HepG2 (cell line): ENCODE measurements around the gene PODXL.

ENCODE experiments used
- EZH2 ChIP-seq: conservative IDR thresholded peaks from 2 replicates; pipeline ENCODE4 v1.6.1; 2012; ENCODE audit warnings: mild to moderate bottlenecking, low read depth, low read length, moderate library complexity
- FOXP1 ChIP-seq, 2 experiments: fragments of 450-650 bp in 1 of 2; IDR thresholded peaks; 2 replicates each; pipeline ENCODE4 v1.6.1; 2017 to 2018; ENCODE audit warnings: antibody characterized with exemption in 1 of 2
- GTF3A ChIP-seq: sonication (generic); formaldehyde crosslinking; conservative IDR thresholded peaks from 2 replicates; pipeline ENCODE4 v1.4.0; 2020; ENCODE audit warnings: mild to moderate bottlenecking, missing genetic modification reagents
- HNRNPH1 ChIP-seq: fragments of 200-400 bp; formaldehyde crosslinking; optimal IDR thresholded peaks from 2 replicates; pipeline ENCODE3; 2017; ENCODE audit warnings: mild to moderate bottlenecking, low read depth, low read length
- JUNB ChIP-seq: sonication (generic); formaldehyde crosslinking; IDR thresholded peaks from 2 replicates; pipeline ENCODE4 v1.8.0; 2022; ENCODE audit warnings: missing genetic modification reagents, mild to moderate bottlenecking, borderline replicate concordance
- NFIC ChIP-seq: IDR thresholded peaks from 2 replicates; pipeline ENCODE4 v1.6.1; 2012; ENCODE audit warnings: mild to moderate bottlenecking, low read length, inconsistent platforms
- ZMYM3 ChIP-seq: sonication (generic); formaldehyde crosslinking; IDR thresholded peaks from 2 replicates; pipeline ENCODE4 v1.5.1; 2020; ENCODE audit warnings: mild to moderate bottlenecking, missing genetic modification reagents
- ZNF354B ChIP-seq: sonication (generic); formaldehyde crosslinking; IDR thresholded peaks from 2 replicates; pipeline ENCODE4 v1.8.0; 2022; ENCODE audit warnings: mild to moderate bottlenecking, missing genetic modification reagents
- ZNF543 ChIP-seq: sonication (generic); formaldehyde crosslinking; IDR thresholded peaks from 2 replicates; pipeline ENCODE4 v1.4.0; 2020; ENCODE audit warnings: mild to moderate bottlenecking, missing genetic modification reagents
- ZNF75D ChIP-seq: sonication (generic); formaldehyde crosslinking; IDR thresholded peaks from 2 replicates; pipeline ENCODE4 v1.8.1; 2023; ENCODE audit warnings: missing genetic modification reagents, mild to moderate bottlenecking, borderline replicate concordance
- TF ChIP-seq, protein P1 (sequence below): sonication (generic); formaldehyde crosslinking; IDR thresholded peaks from 2 replicates; pipeline ENCODE4 v1.5.0; 2020; ENCODE audit warnings: mild to moderate bottlenecking, missing genetic modification reagents, moderate library complexity
- TF ChIP-seq, protein P2 (sequence below): sonication (generic); formaldehyde crosslinking; IDR thresholded peaks from 2 replicates; pipeline ENCODE4 v1.4.0; 2020; ENCODE audit warnings: missing genetic modification reagents
- TF ChIP-seq, protein P3 (sequence below), 2 experiments: sonication (generic) in 1 of 2; formaldehyde crosslinking in 1 of 2; IDR thresholded peaks; 2 replicates each; pipeline versions ENCODE4 v1.5.1 to v1.6.1; 2011 to 2020; ENCODE audit warnings: borderline replicate concordance in 1 of 2, low read depth in 1 of 2, low read length in 1 of 2, mild to moderate bottlenecking in 1 of 2, missing genetic modification reagents in 1 of 2, moderate library complexity in 1 of 2
- TF ChIP-seq, protein P4 (sequence below): sonication (generic); formaldehyde crosslinking; IDR thresholded peaks from 2 replicates; pipeline ENCODE4 v1.4.0; 2020; ENCODE audit warnings: missing genetic modification reagents, mild to moderate bottlenecking, borderline replicate concordance

DNA sequence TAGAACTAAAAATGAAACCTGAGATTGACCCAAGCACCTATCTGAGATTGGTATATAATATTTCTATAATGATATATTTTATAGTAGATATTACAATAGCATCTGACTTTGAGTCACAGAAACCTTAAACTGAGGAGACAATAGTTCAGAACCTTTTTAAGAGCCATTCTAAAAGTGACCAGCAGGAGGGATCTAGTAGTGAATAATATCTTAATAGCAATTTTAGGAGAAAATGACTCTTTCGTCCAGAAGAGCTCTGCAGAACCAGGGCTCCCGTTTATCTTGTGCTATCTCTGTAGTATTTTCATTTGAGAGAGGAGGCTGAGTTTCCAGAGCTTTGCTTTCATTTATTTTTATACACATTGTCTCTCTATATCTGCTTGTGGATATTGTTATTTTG is 68.1 kb downstream of the PODXL start:
- TF ChIP-seq, protein P1, sequence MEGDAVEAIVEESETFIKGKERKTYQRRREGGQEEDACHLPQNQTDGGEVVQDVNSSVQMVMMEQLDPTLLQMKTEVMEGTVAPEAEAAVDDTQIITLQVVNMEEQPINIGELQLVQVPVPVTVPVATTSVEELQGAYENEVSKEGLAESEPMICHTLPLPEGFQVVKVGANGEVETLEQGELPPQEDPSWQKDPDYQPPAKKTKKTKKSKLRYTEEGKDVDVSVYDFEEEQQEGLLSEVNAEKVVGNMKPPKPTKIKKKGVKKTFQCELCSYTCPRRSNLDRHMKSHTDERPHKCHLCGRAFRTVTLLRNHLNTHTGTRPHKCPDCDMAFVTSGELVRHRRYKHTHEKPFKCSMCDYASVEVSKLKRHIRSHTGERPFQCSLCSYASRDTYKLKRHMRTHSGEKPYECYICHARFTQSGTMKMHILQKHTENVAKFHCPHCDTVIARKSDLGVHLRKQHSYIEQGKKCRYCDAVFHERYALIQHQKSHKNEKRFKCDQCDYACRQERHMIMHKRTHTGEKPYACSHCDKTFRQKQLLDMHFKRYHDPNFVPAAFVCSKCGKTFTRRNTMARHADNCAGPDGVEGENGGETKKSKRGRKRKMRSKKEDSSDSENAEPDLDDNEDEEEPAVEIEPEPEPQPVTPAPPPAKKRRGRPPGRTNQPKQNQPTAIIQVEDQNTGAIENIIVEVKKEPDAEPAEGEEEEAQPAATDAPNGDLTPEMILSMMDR, result no peak
- TF ChIP-seq ZNF75D, result no peak
- TF ChIP-seq FOXP1 (IDR thresholded peaks at IDR 0.05), result no peak
- no peak for TF ChIP-seq FOXP1 (CRISPR knock-in tag; IDR thresholded peaks at IDR 0.05)
- TF ChIP-seq, protein P2, sequence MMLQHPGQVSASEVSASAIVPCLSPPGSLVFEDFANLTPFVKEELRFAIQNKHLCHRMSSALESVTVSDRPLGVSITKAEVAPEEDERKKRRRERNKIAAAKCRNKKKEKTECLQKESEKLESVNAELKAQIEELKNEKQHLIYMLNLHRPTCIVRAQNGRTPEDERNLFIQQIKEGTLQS (CRISPR knock-in tag), result no peak
- TF ChIP-seq HNRNPH1, result no peak
- TF ChIP-seq GTF3A, result no peak
- no peak for TF ChIP-seq ZNF543 (CRISPR knock-in tag)
- TF ChIP-seq, protein P3, sequence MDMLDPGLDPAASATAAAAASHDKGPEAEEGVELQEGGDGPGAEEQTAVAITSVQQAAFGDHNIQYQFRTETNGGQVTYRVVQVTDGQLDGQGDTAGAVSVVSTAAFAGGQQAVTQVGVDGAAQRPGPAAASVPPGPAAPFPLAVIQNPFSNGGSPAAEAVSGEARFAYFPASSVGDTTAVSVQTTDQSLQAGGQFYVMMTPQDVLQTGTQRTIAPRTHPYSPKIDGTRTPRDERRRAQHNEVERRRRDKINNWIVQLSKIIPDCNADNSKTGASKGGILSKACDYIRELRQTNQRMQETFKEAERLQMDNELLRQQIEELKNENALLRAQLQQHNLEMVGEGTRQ (IDR thresholded peaks at IDR 0.05; ENCODE audit: low read depth, low read length), result no peak
- TF ChIP-seq, protein P3 (CRISPR knock-in tag; IDR thresholded peaks at IDR 0.05; ENCODE audit: borderline replicate concordance), result no peak
- no peak for TF ChIP-seq ZNF354B
- TF ChIP-seq ZMYM3 (CRISPR knock-in tag), result no peak
- no peak for TF ChIP-seq NFIC
- TF ChIP-seq, protein P4, sequence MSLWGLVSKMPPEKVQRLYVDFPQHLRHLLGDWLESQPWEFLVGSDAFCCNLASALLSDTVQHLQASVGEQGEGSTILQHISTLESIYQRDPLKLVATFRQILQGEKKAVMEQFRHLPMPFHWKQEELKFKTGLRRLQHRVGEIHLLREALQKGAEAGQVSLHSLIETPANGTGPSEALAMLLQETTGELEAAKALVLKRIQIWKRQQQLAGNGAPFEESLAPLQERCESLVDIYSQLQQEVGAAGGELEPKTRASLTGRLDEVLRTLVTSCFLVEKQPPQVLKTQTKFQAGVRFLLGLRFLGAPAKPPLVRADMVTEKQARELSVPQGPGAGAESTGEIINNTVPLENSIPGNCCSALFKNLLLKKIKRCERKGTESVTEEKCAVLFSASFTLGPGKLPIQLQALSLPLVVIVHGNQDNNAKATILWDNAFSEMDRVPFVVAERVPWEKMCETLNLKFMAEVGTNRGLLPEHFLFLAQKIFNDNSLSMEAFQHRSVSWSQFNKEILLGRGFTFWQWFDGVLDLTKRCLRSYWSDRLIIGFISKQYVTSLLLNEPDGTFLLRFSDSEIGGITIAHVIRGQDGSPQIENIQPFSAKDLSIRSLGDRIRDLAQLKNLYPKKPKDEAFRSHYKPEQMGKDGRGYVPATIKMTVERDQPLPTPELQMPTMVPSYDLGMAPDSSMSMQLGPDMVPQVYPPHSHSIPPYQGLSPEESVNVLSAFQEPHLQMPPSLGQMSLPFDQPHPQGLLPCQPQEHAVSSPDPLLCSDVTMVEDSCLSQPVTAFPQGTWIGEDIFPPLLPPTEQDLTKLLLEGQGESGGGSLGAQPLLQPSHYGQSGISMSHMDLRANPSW, result no peak
- no peak for TF ChIP-seq JUNB (CRISPR knock-in tag)
- no peak for TF ChIP-seq EZH2
